GM23338 (cell line): ENCODE results near the gene HSPA12B.

Experiments
- CREB1 ChIP-seq: fragments of 250-450 bp; sonication (Bioruptor Pico); IDR thresholded peaks from 2 replicates; pipeline ENCODE4 v1.5.0; 2020; ENCODE audit warnings: low read depth, mild to moderate bottlenecking, moderate library complexity
- EZH2 ChIP-seq: fragments of 200-600 bp; sonication (generic); IDR thresholded peaks from one replicate; pipeline ENCODE4 v1.8.0; 2017; ENCODE audit warnings: antibody characterized with exemption, mild to moderate bottlenecking, low read depth; ENCODE audit not compliant: unreplicated experiment
- EZH2phosphoT487 ChIP-seq: fragments of 200-600 bp; sonication (generic); IDR thresholded peaks from one replicate; pipeline ENCODE4 v1.8.1; 2018; ENCODE audit warnings: antibody characterized with exemption; ENCODE audit not compliant: unreplicated experiment
- JUNB ChIP-seq: IDR thresholded peaks from one replicate; pipeline ENCODE4 v1.6.1; 2016; ENCODE audit warnings: antibody characterized with exemption; ENCODE audit not compliant: unreplicated experiment
- NANOG ChIP-seq: IDR thresholded peaks from 2 replicates; pipeline ENCODE4 v1.6.1; 2016; ENCODE audit warnings: antibody characterized with exemption, borderline replicate concordance
- POLR2AphosphoS5 ChIP-seq: IDR thresholded peaks from 2 replicates; pipeline ENCODE4 v1.6.1; 2016; ENCODE audit warnings: antibody characterized with exemption, low read depth
- STAT1 ChIP-seq: IDR thresholded peaks from one replicate; pipeline ENCODE4 v1.6.1; 2016; ENCODE audit warnings: antibody characterized with exemption; ENCODE audit not compliant: unreplicated experiment
- ZNF114 ChIP-seq: fragments of 250-450 bp; sonication (Bioruptor Pico); IDR thresholded peaks from 2 replicates; pipeline ENCODE4 v1.5.0; 2020; ENCODE audit warnings: mild to moderate bottlenecking, moderate library complexity
- ZNF331 ChIP-seq: fragments of 250-450 bp; sonication (Bioruptor Pico); IDR thresholded peaks from 2 replicates; pipeline ENCODE4 v1.5.0; 2020; ENCODE audit warnings: low read depth, mild to moderate bottlenecking, moderate library complexity
- TF ChIP-seq, protein P1 (sequence below), 2 experiments: fragments of 200-600 bp in 1 of 2; sonication (generic) in 1 of 2; conservative IDR thresholded peaks; 2 replicates each; pipeline versions ENCODE4 v1.5.1 to v1.6.1; 2016 to 2017; ENCODE audit warnings: antibody characterized with exemption in 2 of 2, low read depth in 2 of 2, mild to moderate bottlenecking in 2 of 2, moderate library complexity in 1 of 2
- TF ChIP-seq, protein P2 (sequence below): IDR thresholded peaks from 2 replicates; pipeline ENCODE4 v1.6.1; 2016; ENCODE audit warnings: antibody characterized with exemption
- TF ChIP-seq, protein P3 (sequence below): IDR thresholded peaks from one replicate; pipeline ENCODE4 v1.6.1; 2018; ENCODE audit warnings: antibody characterized with exemption; ENCODE audit not compliant: unreplicated experiment
- TF ChIP-seq, protein P4 (sequence below): fragments of 250-450 bp; sonication (Bioruptor Pico); IDR thresholded peaks from 2 replicates; pipeline ENCODE4 v1.5.0; 2020; ENCODE audit warnings: mild to moderate bottlenecking, moderate library complexity

DNA sequence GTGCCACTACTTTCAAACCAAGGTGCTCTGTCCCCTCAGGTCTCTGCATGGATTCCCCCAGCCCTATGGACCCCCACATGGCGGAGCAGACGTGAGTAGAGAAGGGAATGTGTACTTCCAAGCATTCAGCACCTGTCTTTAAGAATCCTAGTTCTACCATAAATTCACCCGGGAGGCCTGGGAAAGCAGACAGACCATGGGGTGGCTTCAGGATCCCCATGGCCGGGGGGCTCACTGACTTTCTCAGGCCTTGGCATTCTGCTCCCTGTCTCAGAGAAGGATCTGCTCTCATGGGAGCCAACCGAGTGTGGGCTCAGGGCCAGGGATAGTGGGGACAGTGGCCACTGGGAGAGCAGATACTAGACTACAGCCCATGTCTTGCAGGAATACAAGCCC is 65.9 kb downstream of the HSPA12B start:
- TF ChIP-seq, protein P1, sequence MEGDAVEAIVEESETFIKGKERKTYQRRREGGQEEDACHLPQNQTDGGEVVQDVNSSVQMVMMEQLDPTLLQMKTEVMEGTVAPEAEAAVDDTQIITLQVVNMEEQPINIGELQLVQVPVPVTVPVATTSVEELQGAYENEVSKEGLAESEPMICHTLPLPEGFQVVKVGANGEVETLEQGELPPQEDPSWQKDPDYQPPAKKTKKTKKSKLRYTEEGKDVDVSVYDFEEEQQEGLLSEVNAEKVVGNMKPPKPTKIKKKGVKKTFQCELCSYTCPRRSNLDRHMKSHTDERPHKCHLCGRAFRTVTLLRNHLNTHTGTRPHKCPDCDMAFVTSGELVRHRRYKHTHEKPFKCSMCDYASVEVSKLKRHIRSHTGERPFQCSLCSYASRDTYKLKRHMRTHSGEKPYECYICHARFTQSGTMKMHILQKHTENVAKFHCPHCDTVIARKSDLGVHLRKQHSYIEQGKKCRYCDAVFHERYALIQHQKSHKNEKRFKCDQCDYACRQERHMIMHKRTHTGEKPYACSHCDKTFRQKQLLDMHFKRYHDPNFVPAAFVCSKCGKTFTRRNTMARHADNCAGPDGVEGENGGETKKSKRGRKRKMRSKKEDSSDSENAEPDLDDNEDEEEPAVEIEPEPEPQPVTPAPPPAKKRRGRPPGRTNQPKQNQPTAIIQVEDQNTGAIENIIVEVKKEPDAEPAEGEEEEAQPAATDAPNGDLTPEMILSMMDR (conservative IDR thresholded peaks at IDR 0.05; ENCODE audit: low read depth in 2 of 2): no peak
- TF ChIP-seq JUNB (no peak), EZH2 (no peak), CREB1 (no peak), EZH2phosphoT487 (no peak), POLR2AphosphoS5 (no peak), ZNF114 (no peak), STAT1 (no peak), NANOG (no peak), ZNF331 (CRISPR knock-in tag) (no peak)
- TF ChIP-seq, protein P2, sequence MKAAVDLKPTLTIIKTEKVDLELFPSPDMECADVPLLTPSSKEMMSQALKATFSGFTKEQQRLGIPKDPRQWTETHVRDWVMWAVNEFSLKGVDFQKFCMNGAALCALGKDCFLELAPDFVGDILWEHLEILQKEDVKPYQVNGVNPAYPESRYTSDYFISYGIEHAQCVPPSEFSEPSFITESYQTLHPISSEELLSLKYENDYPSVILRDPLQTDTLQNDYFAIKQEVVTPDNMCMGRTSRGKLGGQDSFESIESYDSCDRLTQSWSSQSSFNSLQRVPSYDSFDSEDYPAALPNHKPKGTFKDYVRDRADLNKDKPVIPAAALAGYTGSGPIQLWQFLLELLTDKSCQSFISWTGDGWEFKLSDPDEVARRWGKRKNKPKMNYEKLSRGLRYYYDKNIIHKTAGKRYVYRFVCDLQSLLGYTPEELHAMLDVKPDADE: no peak
- TF ChIP-seq, protein P3, sequence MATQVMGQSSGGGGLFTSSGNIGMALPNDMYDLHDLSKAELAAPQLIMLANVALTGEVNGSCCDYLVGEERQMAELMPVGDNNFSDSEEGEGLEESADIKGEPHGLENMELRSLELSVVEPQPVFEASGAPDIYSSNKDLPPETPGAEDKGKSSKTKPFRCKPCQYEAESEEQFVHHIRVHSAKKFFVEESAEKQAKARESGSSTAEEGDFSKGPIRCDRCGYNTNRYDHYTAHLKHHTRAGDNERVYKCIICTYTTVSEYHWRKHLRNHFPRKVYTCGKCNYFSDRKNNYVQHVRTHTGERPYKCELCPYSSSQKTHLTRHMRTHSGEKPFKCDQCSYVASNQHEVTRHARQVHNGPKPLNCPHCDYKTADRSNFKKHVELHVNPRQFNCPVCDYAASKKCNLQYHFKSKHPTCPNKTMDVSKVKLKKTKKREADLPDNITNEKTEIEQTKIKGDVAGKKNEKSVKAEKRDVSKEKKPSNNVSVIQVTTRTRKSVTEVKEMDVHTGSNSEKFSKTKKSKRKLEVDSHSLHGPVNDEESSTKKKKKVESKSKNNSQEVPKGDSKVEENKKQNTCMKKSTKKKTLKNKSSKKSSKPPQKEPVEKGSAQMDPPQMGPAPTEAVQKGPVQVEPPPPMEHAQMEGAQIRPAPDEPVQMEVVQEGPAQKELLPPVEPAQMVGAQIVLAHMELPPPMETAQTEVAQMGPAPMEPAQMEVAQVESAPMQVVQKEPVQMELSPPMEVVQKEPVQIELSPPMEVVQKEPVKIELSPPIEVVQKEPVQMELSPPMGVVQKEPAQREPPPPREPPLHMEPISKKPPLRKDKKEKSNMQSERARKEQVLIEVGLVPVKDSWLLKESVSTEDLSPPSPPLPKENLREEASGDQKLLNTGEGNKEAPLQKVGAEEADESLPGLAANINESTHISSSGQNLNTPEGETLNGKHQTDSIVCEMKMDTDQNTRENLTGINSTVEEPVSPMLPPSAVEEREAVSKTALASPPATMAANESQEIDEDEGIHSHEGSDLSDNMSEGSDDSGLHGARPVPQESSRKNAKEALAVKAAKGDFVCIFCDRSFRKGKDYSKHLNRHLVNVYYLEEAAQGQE: no peak
- TF ChIP-seq, protein P4, sequence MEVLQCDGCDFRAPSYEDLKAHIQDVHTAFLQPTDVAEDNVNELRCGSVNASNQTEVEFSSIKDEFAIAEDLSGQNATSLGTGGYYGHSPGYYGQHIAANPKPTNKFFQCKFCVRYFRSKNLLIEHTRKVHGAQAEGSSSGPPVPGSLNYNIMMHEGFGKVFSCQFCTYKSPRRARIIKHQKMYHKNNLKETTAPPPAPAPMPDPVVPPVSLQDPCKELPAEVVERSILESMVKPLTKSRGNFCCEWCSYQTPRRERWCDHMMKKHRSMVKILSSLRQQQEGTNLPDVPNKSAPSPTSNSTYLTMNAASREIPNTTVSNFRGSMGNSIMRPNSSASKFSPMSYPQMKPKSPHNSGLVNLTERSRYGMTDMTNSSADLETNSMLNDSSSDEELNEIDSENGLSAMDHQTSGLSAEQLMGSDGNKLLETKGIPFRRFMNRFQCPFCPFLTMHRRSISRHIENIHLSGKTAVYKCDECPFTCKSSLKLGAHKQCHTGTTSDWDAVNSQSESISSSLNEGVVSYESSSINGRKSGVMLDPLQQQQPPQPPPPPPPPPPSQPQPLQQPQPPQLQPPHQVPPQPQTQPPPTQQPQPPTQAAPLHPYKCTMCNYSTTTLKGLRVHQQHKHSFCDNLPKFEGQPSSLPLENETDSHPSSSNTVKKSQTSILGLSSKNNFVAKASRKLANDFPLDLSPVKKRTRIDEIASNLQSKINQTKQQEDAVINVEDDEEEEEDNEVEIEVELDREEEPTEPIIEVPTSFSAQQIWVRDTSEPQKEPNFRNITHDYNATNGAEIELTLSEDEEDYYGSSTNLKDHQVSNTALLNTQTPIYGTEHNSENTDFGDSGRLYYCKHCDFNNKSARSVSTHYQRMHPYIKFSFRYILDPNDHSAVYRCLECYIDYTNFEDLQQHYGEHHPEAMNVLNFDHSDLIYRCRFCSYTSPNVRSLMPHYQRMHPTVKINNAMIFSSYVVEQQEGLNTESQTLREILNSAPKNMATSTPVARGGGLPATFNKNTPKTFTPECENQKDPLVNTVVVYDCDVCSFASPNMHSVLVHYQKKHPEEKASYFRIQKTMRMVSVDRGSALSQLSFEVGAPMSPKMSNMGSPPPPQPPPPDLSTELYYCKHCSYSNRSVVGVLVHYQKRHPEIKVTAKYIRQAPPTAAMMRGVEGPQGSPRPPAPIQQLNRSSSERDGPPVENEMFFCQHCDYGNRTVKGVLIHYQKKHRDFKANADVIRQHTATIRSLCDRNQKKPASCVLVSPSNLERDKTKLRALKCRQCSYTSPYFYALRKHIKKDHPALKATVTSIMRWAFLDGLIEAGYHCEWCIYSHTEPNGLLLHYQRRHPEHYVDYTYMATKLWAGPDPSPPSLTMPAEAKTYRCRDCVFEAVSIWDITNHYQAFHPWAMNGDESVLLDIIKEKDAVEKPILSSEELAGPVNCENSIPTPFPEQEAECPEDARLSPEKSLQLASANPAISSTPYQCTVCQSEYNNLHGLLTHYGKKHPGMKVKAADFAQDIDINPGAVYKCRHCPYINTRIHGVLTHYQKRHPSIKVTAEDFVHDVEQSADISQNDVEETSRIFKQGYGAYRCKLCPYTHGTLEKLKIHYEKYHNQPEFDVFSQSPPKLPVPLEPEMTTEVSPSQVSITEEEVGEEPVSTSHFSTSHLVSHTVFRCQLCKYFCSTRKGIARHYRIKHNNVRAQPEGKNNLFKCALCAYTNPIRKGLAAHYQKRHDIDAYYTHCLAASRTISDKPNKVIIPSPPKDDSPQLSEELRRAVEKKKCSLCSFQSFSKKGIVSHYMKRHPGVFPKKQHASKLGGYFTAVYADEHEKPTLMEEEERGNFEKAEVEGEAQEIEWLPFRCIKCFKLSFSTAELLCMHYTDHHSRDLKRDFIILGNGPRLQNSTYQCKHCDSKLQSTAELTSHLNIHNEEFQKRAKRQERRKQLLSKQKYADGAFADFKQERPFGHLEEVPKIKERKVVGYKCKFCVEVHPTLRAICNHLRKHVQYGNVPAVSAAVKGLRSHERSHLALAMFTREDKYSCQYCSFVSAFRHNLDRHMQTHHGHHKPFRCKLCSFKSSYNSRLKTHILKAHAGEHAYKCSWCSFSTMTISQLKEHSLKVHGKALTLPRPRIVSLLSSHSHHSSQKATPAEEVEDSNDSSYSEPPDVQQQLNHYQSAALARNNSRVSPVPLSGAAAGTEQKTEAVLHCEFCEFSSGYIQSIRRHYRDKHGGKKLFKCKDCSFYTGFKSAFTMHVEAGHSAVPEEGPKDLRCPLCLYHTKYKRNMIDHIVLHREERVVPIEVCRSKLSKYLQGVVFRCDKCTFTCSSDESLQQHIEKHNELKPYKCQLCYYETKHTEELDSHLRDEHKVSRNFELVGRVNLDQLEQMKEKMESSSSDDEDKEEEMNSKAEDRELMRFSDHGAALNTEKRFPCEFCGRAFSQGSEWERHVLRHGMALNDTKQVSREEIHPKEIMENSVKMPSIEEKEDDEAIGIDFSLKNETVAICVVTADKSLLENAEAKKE: no peak
